ENCODE data around the gene C20orf202.

C20orf202 gene

DNA sequence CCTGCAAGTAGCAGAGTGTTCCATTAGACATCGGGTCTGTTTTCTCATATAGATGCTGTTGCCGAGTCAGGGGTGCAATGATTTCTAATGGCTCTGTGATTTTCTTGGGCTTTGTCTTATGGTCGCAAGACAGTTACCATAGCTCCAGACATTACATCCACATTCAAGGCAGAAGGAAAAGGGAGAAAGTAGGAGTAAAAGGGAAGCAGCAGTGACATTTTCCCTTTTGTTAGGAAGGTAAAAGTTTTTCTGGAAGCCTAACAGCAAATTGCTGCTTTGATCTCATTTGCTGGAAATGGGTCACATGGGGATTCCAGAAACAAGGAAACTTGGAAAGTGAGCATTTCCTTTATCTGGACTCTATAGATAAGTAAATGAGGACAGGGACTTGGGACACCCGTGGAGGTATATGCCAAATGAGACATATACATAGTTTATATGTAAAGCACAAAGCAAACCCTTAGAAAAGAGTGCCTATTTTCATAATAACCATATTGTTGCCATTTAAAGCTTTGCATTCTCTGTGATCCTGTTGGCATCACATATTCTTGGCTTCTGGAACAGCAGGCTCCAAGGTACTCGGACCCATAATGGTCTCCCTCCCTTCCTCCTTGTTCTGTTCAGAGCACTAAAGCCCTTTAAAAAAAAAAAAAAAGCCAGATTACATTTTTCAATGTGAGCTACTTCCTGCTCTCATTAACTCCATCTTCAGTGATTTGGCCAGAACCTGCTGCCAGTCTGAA is at the start of gene C20orf202:
C20orf202 (plus strand) TSS at position 693 of the 743 bp plus-strand sequence. CDS start 132 bp downstream, outside the sequence.
- H3K27ac Mint-ChIP-seq: no peak within 1 kb of the TSS
- no peak within 1 kb of the TSS for H3K4me3 Mint-ChIP-seq
- no peaks in the 10 kb centered on the region for H3K36me3 Mint-ChIP-seq (ENCODE audit: low read depth)
- peaks cover 4% of the 10 kb centered on the region for H3K27me3 Mint-ChIP-seq (ENCODE audit: low read depth)
- no peaks in the 10 kb centered on the region for H3K9me3 Mint-ChIP-seq
- peaks cover 8% of the 10 kb centered on the region for H3K4me1 Mint-ChIP-seq (ENCODE audit: low read depth)

DNA sequence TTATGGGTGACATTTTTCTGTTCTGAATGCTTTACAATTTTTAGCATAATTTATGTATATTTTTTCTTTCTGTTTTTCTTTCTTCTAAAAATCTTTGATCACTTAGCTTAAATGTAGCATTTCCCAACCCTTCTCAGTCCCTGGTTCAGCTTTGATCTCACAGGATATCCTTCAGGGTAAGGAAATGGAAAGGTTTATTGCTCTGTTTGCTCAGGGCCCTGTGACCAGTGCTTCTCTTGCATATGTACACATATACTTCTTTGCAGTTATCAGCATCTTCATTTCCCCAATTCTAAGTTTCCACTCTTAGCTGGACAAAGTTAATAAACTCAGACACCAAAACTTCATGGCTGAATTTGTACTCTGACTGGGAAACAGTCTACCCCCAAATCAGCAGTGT is 49.0 kb upstream of the C20orf202 start:
- Mint-ChIP-seq H3K27ac (no peak overlapping the region), H3K4me1 (ENCODE audit: low read depth) (peaks cover 14% of the 10 kb centered on the region), H3K36me3 (ENCODE audit: low read depth) (peaks cover 43% of the 10 kb centered on the region), H3K27me3 (ENCODE audit: low read depth) (no peaks in the 10 kb centered on the region), H3K9me3 (no peaks in the 10 kb centered on the region), H3K4me3 (no peak overlapping the region)

DNA sequence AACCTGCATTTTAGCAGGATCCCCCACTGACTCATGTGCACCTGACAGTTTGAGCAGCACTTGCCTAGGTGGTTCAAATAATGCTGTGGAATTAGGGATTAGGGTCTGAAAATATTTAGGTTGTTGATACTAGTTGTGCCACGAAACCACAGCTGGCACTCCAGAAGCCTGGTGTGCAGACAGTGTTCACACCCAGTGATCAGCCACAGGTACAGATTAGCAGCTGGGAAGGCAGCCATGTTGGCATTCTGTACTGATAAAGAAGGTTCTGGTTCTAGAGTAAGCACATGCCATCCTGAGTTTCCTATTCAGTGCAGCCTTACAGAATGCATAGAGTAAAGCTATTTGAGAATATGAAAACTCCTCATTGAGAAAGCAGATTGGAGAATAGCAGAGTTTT is 48.6 kb upstream of the C20orf202 start:
- Mint-ChIP-seq H3K36me3 (ENCODE audit: low read depth) (peaks cover 42% of the 10 kb centered on the region), H3K27ac (peak overlapping the region; percentile 13), H3K27me3 (ENCODE audit: low read depth) (no peaks in the 10 kb centered on the region), H3K4me1 (ENCODE audit: low read depth) (peaks cover 14% of the 10 kb centered on the region), H3K4me3 (no peak overlapping the region), H3K9me3 (no peaks in the 10 kb centered on the region)

DNA sequence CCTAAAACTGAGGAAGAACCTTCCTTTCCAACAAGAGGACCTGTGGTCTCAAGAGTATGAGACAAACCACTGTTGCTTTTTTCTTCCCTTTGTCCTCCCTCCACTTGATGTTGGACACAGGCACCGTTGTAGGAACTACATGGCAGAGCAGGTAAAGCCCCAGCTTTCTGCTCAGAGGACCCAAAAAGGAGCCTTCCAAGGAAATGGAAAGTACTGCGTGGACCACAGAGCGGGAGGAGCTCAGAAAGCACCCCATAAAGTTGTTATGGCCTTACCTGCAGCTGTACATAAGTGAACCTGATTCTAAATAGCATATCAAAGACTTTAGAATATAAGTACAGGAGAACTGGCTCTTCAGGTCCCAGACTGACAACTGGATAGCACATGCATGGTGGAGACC is 47.9 kb upstream of the C20orf202 start:
- H3K36me3 Mint-ChIP-seq (ENCODE audit: low read depth): peaks cover 42% of the 10 kb centered on the region
- H3K27me3 Mint-ChIP-seq (ENCODE audit: low read depth): no peaks in the 10 kb centered on the region
- H3K9me3 Mint-ChIP-seq: no peaks in the 10 kb centered on the region
- no peak overlapping the region for H3K4me3 Mint-ChIP-seq
- H3K4me1 Mint-ChIP-seq (ENCODE audit: low read depth): peaks cover 12% of the 10 kb centered on the region
- no peak overlapping the region for H3K27ac Mint-ChIP-seq

DNA sequence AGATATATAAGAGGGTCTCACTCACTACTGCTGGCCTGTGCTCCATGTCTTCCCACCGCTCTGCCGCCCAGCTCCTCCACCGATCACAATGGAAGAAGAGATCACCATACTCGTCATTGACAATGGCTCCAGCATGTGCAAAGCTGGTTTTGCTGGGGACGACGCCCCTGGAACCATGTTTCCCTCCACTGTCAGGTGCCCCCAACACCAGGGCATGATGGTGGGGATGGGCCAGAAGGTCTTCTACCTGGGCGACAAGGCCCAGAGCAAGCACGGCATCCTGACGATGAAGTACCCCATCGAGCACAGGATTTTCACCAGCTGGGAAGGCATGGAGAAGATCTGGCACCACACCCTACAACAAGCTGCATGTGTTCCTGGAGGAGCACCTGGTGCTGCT is 42.8 kb upstream of the C20orf202 start:
- H3K36me3 Mint-ChIP-seq (ENCODE audit: low read depth): peaks cover 41% of the 10 kb centered on the region
- H3K27ac Mint-ChIP-seq: no peak overlapping the region
- H3K9me3 Mint-ChIP-seq: no peaks in the 10 kb centered on the region
- no peak overlapping the region for H3K4me3 Mint-ChIP-seq
- no peaks in the 10 kb centered on the region for H3K27me3 Mint-ChIP-seq (ENCODE audit: low read depth)
- peaks cover 1% of the 10 kb centered on the region for H3K4me1 Mint-ChIP-seq (ENCODE audit: low read depth)

DNA sequence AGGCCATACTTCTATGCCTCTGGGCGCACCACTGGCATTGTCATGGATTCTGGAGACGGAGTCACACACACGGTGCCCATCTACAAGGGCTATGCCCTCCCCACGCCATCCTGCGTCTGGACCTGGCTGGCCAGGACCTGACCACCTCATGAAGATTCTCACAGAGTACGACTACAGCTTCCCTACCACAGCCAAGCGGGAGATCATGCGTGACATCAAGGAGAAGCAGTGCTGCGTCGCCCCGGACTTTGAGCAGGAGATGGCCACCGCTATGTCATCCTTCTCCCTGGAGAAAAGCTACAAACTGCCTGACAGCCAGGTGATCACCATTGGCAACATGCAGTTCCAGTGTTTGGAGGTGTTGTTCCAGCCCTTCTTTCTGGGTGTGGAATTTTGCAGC is 42.3 kb upstream of the C20orf202 start:
- no peaks in the 10 kb centered on the region for H3K9me3 Mint-ChIP-seq
- peaks cover 1% of the 10 kb centered on the region for H3K4me1 Mint-ChIP-seq (ENCODE audit: low read depth)
- no peak overlapping the region for H3K27ac Mint-ChIP-seq
- H3K36me3 Mint-ChIP-seq (ENCODE audit: low read depth): peaks cover 42% of the 10 kb centered on the region
- H3K27me3 Mint-ChIP-seq (ENCODE audit: low read depth): no peaks in the 10 kb centered on the region
- no peak overlapping the region for H3K4me3 Mint-ChIP-seq

DNA sequence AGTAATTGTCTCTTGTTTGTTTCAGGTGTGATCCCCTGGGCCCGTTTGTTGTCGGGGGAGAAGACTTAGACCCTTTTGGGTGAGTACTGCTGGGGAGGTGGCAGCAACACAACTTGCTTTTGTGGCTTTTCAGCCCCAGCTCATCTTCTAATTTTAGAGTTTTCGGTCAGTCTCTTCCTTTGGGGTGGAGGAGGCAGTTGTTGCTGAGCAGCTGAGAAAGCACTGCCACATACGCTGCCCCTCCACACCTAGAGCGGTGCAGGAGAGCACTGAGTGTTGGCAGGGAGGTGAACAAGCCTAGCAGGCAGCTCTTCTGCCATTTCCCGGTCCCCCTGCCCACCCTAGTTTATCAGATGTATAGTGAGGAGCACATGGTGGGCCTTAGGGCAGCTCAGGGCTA is 40.1 kb upstream of the C20orf202 start:
- Mint-ChIP-seq H3K4me1 (ENCODE audit: low read depth) (no peaks in the 10 kb centered on the region), H3K36me3 (ENCODE audit: low read depth) (peaks cover 52% of the 10 kb centered on the region), H3K27me3 (ENCODE audit: low read depth) (no peaks in the 10 kb centered on the region), H3K27ac (no peak overlapping the region), H3K4me3 (no peak overlapping the region), H3K9me3 (no peaks in the 10 kb centered on the region)

DNA sequence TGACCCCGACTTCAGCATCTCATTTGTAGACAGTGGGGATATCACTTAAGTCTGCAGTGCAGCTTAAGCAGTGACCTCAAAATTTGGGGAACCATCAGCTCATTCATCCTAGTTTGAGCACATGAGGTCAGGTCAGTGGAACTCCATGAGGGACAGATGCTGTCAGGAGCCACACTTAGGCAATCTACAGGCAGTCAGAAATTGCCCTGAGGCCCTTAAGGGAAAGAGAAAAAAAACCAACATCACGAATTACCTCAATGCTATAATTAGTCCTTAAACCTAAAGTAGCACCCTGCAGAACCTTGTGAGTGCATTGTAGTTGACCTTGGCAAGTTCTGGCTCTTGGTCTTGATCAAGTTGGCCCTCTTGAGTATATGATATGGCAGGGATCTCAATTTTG is 39.6 kb upstream of the C20orf202 start:
- Mint-ChIP-seq H3K36me3 (ENCODE audit: low read depth) (peaks cover 55% of the 10 kb centered on the region), H3K4me3 (no peak overlapping the region), H3K9me3 (no peaks in the 10 kb centered on the region), H3K4me1 (ENCODE audit: low read depth) (no peaks in the 10 kb centered on the region), H3K27ac (no peak overlapping the region), H3K27me3 (ENCODE audit: low read depth) (no peaks in the 10 kb centered on the region)

DNA sequence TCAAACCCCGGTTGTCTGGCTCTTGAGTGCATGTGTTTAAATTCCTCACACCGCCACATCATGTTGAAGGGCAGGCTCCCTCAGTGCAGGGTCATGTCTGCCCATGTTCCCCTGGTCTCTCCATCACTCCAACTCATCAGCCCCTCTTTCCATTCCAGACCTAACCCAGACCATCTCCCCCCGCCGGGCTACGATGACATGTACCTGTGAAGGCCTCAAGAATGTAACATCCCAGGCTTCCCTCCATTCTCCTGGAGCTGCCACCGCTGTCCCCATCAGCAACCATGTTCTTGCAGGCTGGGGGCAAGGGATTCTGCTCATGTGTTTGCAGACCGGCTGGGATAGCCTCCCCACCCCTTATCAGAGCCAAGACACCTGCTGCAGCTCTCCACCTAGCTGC is 38.4 kb upstream of the C20orf202 start:
- Mint-ChIP-seq H3K9me3 (no peaks in the 10 kb centered on the region), H3K27me3 (ENCODE audit: low read depth) (no peaks in the 10 kb centered on the region), H3K4me1 (ENCODE audit: low read depth) (no peaks in the 10 kb centered on the region), H3K27ac (no peak overlapping the region), H3K36me3 (ENCODE audit: low read depth) (peaks cover 62% of the 10 kb centered on the region), H3K4me3 (no peak overlapping the region)

DNA sequence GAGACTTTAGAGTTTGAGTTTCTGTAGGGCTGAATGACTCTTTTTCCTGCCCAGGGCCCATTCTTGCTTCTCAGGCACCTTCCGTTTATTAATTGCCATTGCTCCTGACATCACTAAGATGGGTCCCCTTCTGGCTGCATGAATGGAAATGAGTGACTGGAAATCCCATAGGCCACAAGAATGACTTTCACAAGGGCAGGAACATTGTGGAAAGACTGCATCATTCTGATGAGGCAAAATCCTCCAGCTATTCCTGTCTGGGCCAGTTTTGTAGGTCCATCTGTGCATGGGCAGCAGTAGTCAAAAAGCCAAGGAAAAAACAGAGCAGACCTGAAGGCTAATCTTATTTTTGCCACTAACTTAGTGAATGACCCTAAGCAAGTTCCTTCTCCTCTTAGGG is 37.7 kb upstream of the C20orf202 start:
- H3K4me1 Mint-ChIP-seq (ENCODE audit: low read depth): no peaks in the 10 kb centered on the region

DNA sequence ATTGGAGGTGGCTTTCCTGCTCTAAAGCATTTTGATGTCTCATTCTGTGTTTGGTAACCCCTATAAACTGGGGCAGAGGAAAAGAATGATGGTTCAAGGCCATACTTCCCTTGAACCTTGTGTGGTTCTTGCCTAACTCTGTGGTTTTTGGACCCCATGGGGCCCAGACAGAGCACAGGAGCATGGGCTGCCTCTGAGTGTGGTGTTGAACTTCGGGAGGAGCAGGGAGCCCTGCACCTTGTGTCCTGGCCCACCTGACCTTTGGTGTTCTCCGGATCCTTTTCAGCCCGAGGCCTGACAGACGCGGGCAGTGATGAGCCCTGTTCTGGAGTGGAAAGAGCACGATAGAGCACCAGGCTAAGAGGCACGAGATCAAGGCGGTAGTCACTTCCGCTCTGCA is 37.3 kb upstream of the C20orf202 start:
- Mint-ChIP-seq H3K4me3 (no peak overlapping the region), H3K36me3 (ENCODE audit: low read depth) (peaks cover 63% of the 10 kb centered on the region), H3K27ac (no peak overlapping the region)

More for the DNA sequence above, 37.7 kb upstream of the C20orf202 start:
- Mint-ChIP-seq H3K9me3 (no peaks in the 10 kb centered on the region), H3K27ac (no peak overlapping the region), H3K36me3 (ENCODE audit: low read depth) (peaks cover 66% of the 10 kb centered on the region), H3K27me3 (ENCODE audit: low read depth) (no peaks in the 10 kb centered on the region), H3K4me3 (no peak overlapping the region)

DNA sequence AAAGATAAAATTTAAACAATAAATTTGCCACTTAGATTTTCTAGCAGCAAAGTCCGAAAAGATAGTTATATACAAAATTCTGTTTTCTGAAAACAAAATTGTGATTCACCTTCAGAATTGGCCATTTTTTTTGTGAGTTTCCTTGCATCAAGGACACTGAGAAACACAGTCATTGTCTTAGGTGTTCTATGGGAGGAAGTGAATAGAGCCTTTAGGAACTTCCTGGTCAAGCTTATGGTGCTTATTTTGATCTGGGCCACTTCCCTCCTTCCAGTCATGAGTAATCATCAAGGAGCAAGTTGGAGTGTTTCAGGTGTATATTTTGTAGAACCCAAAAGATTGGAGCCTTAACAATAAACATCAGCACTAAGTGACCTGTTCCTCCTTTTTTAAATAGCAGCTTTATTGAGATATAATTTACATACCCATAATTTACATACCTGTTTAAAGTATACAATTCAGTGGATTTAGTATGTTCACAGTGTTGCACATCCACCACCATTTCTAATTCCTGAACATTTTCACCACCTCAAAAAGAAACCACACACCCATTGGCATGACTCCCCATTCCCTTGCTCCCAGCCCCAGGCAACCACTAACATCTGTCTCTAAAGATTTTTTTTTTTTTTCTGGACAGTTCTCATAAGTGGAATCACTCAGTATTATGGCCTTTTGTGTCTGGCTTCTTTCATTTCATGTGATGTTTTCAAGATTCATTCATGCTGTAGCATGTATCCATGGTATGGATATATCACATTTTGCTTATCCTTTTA is 36.1 kb upstream of the C20orf202 start:
- no peaks in the 10 kb centered on the region for H3K4me1 Mint-ChIP-seq (ENCODE audit: low read depth)
- H3K9me3 Mint-ChIP-seq: no peaks in the 10 kb centered on the region
- H3K4me3 Mint-ChIP-seq: no peak overlapping the region
- H3K27me3 Mint-ChIP-seq (ENCODE audit: low read depth): no peaks in the 10 kb centered on the region
- H3K36me3 Mint-ChIP-seq (ENCODE audit: low read depth): peaks cover 66% of the 10 kb centered on the region
- H3K27ac Mint-ChIP-seq: no peak overlapping the region

More for the DNA sequence above, 37.3 kb upstream of the C20orf202 start:
- H3K27me3 Mint-ChIP-seq (ENCODE audit: low read depth): no peaks in the 10 kb centered on the region
- H3K4me1 Mint-ChIP-seq (ENCODE audit: low read depth): no peaks in the 10 kb centered on the region
- no peaks in the 10 kb centered on the region for H3K9me3 Mint-ChIP-seq

DNA sequence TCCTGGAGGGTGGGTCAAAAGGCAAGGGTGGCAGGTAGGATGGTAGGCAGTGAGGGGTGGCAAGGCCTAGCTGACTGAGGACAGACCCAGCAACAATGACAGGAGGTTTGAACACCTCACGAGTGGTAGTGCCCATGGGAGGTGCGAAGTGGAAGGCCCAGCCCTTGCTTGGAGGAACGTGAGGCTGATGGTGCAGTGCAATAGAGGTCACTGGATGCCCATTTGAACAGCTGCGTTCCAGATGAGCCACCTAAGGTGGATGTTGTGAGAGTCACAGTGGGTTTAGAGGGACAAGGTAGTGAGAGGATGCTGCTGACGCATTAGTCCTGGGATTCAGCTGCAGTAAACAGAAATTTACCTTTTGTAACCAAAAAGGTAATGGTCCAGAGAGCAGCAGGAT is 34.0 kb upstream of the C20orf202 start:
- Mint-ChIP-seq H3K4me3 (no peak overlapping the region), H3K27me3 (ENCODE audit: low read depth) (no peaks in the 10 kb centered on the region), H3K36me3 (ENCODE audit: low read depth) (peaks cover 63% of the 10 kb centered on the region), H3K27ac (no peak overlapping the region), H3K4me1 (ENCODE audit: low read depth) (no peaks in the 10 kb centered on the region), H3K9me3 (no peaks in the 10 kb centered on the region)

DNA sequence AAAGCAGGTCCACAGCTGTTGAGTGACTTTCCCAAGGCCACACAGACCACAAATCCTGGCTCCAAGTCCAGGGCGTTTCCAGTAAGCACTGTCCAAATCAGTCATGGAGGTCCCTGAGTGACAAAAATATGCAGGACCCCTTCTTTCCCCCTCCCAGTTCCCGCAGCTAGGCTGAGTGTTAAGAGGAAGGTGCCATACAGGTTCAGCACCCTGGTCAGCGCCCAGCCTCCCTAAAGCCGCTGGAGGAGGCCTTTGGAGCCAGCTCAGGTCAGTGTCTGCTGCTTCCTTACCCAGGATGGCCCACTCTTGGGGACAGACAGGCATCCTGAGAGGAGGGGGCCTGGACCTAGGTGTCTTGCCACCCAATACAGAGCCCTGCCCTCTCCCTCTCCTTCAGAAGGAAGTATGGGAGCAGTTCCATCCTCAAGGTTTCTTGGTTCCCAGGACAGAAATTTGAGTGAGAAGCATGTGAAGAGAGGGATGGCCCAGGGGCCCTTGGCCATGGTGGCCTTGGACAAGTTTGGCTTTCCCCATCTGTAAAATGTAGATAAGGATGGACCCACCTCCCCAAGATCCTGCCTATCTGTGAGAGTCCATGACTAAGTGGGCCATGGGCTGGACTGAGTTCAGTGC is 31.7 kb upstream of the C20orf202 start:
- no peak overlapping the region for H3K4me3 Mint-ChIP-seq
- H3K27ac Mint-ChIP-seq: no peak overlapping the region
- peaks cover 48% of the 10 kb centered on the region for H3K36me3 Mint-ChIP-seq (ENCODE audit: low read depth)
- H3K4me1 Mint-ChIP-seq (ENCODE audit: low read depth): no peaks in the 10 kb centered on the region
- H3K9me3 Mint-ChIP-seq: no peaks in the 10 kb centered on the region
- no peaks in the 10 kb centered on the region for H3K27me3 Mint-ChIP-seq (ENCODE audit: low read depth)

DNA sequence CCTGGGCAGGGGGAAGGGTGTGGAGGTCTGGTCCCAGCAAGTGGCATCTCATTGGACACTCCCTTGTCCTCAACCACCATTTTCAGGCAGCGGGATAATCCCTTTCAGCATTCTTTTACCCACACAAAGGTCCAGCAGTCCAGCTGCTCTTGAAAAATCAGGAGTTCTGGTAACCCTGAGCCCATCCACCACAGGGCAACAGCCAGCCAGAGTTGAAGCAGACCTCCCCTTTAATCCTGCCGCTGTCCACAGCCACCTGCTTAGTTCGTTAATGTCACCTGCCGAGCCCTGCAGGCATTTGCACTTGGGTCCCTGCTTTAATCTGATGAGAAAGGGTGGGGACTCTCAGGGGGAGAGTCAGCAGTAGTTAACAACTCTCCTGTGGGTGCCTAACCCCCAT is 29.6 kb upstream of the C20orf202 start:
- Mint-ChIP-seq H3K36me3 (ENCODE audit: low read depth) (peaks cover 30% of the 10 kb centered on the region), H3K9me3 (no peaks in the 10 kb centered on the region)

More for the DNA sequence above, 29.6 kb upstream of the C20orf202 start:
- Mint-ChIP-seq H3K4me1 (ENCODE audit: low read depth) (no peaks in the 10 kb centered on the region), H3K27me3 (ENCODE audit: low read depth) (no peaks in the 10 kb centered on the region), H3K27ac (no peak overlapping the region), H3K4me3 (no peak overlapping the region)
